GM19455 (cell line): ENCODE measurements around the gene VPS54.
A peak's percentile ranks its signal among the peaks of the same experiment; 100 is the strongest.
"Not testable (repeated sequence)": the region's sequence is repeated elsewhere in the genome, so short reads cannot be mapped to it uniquely, and the experiment has no call there.

Experiments used
- ATAC-seq: cut with Tn5 transposase; IDR thresholded peaks from one replicate; pipeline ENCODE4 v1.9.1; 2021; ENCODE audit not compliant: unreplicated experiment

The VPS54 gene

DNA sequence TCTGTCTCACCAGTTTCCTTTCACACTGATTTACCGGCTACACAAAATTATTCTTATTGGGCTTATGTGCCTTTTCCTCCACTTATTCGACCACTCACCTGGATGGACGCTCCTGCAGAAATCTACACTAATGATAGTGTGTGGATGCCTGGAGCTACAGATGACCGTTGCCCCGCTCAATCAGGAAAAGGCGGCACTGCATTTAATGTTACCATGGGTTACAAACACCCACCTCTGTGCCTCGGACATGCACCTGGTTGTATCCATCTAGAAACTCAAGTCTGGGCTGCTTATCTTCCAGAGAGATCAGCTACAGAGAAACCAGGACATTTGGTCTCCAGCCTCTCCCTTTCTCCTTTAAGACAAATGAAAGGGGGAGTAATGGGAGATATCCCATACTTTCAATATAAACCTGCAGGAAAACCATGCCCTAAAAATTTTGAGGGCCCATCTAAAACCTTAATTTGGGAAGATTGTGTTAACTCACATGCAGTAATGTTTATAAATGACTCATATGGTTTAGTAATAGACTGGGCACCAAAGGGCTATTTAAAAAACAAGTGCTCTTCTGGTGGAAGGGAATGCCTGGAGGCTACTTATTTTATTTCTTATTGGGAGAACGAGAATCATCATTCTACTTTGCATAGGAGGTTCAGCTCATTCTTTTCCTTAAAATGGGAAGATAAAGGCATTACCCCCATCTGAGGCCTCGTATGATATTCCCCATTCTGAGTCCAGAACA lies 24.7 kb downstream of the VPS54 start:
- ATAC-seq = not testable (repeated sequence)

DNA sequence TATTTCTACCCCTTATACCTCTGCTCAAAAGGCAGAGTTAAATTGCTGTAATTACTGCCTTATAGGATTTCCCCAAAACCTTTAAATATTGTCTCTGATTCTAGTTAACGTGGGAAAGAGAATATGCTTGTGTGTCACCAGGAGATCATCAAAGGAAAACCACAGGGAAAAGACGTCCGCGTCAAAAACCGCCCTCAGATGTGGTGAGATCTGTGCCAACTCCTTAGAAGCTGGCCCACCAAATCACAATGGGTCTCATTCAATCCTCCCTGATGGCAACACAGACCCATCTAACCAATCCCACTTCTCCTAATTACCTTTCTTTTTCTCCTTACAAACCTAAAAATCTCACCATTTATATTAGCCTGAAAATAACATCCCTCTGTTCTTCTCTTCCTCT lies 25.4 kb downstream of the VPS54 start:
- no peak for ATAC-seq

DNA sequence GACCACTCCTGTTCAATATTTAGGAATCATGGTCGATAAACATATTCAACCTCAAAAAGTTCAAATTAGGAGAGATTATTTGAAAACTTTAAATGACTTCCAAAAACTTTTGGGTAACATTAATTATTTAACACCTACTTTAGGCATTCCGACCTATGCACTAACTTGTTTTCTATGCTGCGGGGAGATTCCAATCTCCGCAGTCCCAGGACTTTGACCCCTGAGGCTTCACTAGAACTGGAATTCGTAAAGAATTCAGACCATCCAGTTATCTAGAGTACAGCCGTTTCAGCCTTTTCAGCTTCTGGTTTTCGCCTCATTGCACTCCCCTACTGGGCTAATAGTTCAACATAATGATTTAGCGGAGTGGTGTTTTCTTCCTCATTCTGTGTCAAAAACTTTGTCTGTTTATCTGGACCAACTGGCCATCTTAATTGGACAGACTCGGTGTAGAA lies 26.1 kb downstream of the VPS54 start:
- not testable (repeated sequence) for ATAC-seq

DNA sequence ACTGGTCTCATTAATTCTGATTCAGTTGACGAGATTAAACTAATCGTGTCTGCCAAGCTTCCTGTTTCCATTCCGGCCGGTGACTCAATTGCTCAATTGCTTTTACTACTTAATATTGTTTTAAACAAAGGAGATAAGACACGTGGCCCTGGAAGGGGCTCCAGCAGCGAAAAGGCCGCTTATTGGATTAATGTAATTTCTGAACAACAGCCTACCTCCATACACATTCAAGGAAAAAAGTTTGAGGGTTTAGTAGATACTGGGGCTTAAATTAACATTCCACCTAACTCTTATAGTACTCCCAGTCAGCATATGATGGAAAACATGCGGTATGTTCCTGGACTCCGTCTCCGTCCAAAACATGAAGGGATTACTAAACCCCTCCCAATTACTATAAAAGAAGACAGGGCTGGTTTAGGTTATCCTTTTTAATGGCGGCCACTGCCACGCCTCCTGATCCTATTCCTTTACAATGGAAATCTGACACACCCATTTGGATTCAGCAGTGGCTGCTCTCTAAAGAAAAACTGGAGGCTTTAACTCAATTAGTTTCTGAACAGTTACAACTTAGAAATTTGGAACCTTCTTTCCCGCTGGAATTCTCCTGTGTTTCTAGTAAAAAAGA lies 27.1 kb downstream of the VPS54 start:
- ATAC-seq = no peak

DNA sequence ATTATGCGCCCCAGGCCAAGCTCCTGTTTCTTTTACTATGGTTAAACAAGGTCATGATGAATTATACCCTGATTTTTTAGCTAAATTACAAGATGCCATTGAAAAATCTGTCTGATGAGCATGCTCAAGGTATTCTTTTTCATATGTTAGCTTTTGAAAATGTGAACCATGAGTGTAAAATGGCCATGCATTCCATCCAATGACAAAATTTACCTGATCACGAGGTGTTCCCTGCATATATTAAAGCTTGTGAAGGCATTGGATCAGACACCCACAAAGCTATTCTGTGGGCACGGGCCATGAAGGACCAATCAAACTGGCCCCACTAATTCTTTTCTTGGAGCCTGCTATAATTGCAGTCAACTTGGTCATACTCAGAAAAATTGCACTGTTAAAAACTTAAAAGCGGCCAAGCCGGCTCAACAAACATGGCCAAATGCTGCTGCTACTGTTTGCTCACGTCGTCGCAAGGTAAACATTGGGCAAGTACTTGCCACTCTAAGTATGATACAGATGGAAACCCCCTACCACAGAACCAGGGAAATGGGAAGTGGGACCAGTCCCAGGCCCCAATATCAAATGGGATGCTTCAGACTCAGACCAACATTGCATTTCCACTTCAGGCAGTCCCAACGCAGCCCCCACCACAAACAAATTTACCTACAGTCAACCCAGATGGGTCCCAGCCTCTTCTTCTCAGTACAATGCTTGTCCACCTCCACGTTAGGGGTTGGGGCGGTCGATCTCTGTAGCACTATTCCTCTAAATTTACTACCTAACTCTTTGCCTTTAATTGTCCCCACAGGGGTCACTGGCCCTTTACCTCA lies 27.8 kb downstream of the VPS54 start:
- not testable (repeated sequence) for ATAC-seq

DNA sequence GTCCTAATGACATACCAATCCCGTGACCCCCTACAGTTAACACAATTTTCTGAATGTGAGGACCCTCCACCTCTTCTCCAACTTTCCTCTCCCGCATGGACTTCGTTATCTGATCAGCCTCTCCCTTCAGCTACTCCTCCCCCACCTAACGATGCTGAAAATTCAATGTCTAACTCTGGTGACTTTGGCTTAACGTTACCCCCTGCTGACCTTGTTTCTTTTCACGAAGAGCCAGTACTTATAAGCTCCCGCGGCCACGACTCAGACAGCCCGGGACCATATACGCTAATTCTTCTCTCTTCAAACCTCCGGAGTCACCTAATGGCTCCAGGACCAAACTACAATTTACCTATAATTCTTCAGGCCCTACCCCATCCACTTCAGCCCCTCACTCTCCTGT lies 29.2 kb downstream of the VPS54 start:
- no peak for ATAC-seq

DNA sequence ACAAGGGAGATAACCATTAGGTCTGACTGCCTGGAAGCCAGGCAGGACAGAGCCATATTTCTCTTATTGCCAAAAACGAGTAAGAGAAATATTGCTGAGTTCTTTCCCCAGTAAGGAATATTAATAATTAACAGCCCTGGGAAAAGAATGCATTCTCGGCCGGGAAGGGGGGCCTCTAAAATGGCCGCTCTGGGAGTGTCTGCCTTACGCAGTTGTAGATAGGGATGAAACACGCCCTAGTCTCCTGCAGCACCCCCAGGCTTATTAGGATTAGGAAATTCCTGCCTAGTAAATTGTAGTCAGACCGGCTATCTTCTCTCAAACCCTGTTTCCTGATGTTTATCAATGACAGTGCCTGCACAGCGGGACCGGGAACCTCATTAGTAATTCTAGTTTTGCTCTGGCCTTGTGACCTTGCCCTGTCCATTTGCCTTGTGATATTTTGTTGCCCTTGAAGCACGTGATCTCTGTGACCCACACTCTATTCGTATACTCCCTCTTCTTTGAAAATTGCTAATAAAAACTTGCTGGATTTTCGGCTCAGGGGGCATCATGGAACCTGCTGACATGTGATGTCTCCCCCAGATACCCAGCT lies 30.3 kb downstream of the VPS54 start:
- not testable (repeated sequence) for ATAC-seq

DNA sequence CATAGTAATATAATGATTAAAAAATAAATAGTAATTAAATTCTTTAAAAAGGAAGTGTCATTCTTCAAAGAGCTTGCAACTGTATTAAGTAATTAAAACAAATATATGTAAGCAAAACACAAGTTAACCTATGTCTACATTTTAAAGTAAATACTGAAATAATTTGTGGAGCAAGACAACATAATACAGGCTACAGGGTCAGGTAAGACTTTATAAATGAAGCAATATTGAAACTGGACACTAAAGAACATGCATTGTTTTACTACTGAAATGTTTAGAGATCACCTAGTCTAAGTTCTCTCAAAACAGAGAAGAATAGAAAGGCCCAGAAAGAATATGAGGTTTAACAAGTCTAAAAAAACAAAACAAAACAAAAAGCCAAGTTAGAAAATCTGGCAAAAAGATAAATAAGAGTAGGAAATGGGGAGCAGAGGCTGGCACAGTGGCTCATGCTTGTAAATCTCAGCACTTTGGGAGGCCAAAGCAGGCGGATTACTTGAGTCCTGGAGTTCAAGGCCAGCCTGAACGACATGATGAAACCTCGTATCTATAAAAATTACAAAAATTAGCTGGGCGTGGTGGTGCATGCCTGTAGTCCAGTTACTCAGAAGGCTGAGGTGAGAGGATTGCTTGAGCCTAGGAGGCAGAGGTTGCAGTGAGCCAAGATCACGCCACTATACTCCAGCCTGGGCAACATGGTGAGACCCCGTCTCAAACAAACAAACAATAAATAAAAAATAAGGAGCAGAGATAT lies 34.4 kb downstream of the VPS54 start:
- no peak for ATAC-seq

DNA sequence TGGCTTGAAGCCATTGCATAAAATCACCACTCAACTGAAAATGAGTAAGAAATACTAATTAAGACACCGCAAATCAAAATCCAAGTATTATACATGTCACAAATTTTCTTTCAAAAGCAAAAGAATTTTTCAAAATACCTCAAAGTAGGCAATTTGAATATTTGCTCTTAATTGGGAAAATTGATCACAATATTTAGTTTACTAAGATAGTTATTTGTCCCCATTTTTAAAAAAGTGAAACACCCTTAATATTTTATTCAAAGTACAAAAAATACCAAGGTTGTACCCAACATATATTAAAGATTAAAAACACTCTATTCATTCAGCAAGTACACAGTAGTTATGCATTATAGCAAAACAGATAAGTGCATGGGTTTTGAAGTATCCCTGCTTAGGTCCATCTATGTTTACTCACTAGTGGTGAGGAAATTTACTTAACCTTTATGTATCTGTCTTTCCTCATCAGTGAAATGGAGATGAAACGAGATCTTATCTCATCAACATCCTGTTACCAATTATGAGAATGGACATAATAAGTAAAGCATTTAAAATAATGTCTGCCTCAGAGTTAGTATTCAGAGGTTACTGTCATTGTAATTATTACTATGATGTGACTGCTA lies 35.1 kb downstream of the VPS54 start:
- no peak for ATAC-seq

DNA sequence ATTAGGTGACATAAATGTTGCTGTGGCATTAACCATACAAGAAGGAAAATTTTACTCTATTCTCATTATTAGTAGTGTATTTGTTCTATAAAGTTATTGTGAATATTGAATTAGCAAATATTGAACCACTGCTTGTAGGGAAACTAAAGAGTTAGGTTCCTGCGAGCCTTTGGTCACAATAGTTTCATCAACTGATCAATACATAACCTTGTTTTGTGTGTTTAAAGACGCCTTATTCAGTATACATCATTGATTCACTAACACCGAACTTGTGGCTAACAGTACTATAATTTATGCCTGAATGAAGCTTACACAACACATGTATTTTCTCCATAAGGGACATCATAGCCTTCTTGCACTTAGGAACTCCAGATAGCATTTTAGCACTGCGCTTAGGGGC lies 36.9 kb downstream of the VPS54 start:
- ATAC-seq = no peak

DNA sequence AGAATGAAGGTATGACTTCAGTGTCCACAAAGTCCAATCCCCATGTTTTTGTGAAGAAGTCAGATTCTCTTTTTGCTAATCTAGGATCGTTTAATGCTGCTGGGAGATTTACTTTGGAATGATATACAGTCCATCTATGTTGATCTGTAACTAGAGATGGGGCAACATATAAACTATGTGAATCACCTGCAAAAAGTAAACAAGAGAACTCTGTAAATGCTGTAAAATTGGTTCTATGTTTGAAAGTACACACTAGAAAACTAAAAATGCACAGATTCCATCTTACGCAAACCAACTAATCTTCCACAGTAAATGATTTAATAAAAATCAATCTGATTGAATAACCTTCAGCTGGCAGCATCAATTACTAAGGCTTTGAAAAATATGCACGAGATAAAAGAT lies 37.5 kb downstream of the VPS54 start:
- no peak for ATAC-seq

DNA sequence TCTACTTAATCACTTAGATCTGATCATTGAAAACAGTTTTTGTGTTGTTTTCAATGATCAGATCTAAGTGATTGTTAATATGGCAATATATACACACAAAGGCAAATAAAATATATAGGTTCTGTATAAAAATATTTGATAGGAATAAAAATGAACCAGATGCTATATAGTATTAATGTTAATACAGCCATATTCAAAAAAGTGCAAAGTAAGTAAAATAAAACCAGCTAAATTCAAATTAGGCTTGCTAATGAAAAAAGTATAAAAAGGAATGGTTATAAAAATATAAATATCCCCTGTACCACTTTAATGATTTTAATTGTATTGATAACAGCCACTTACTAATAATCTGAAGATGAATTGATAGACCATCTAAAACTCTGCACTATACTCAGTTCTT lies 38.4 kb downstream of the VPS54 start:
- ATAC-seq = no peak

DNA sequence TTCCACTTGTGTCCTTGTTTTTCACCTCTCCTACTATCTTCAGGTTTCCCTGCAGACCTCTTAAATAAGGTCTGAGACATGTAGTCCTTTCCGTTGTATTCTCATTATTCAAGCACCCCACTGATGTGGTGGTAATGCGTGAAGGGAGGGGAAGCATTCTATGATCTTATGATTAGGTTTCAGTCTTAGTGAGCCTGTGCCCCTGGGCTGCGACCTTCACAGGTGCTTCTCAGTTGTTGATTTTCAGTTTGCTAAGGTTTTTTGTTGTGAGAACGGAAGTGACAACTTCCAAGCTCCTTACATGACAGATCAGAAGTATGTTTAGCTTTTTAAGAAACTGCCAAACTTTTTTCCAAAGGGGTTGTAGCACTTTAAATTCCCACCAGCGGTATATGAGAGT lies 41.3 kb downstream of the VPS54 start:
- ATAC-seq = peak; percentile 92

DNA sequence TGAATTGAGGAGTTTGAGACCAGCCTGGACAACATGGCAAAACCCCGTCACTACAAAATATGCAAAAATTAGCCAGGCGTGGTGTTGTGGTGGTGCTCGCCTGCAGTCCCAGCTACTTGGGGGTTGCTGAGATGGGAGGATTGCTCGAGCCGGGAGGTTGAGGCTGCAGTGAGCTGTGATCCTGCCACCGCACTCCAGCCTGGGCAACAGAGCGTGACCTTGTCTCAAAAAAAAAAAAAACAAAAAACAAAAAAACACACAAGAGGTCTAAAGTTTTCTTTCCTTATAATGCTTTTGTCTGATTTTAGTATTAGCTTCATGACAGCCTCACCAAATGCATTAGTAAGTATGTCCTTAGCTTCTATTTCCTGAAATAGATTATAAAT lies 43.1 kb downstream of the VPS54 start:
- ATAC-seq = no peak

DNA sequence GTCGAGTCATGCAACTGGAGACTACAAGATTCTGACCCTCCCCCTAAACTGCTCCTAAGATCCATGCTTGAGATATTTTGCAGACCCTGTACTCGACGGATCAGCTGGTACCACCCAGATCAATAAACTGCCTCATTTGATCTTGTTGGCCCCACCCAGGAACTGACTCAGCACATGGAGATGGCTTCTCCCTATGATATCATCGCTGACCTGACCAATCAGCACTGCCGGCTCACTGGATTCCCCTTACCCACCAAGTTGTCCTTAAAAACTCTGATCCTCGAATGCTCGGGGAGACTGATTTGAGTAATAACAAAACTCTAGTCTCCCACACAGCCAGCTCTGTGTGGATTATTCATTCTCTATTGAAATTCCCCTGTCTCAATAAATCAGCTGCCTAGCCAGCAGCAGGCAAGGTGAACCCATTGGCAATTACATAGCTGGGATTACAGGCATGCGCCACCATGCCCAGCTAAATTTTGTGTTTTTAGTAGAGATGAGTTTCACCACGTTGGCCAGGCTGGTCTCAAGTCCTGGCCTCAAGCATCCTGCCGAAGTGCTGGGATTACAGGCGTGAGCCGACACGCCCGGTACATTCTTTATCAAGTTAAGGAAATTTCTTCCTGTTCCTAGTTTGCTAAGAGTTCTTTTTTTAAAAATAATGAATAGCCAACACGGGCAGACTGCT lies 43.6 kb downstream of the VPS54 start:
- ATAC-seq = no peak

DNA sequence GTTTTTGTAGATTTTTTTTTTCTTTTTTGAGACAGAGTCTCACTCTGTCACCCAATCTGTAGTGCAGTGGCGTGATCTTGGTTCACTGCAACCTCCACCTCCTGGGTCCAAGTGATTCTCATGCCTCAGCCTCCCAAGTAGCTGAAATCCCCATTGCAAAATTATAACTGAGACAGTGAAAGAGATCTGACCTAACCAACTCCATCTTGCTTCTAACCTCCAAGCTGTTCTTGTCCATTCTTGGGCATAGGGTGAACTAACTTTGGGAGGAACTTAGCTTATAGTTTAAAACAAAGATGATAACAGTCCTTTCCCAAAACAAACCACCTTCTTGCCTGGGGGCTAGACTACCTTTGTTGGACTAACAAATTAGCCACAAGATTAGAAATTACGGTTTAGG lies 44.2 kb downstream of the VPS54 start:
- ATAC-seq = not testable (repeated sequence)

DNA sequence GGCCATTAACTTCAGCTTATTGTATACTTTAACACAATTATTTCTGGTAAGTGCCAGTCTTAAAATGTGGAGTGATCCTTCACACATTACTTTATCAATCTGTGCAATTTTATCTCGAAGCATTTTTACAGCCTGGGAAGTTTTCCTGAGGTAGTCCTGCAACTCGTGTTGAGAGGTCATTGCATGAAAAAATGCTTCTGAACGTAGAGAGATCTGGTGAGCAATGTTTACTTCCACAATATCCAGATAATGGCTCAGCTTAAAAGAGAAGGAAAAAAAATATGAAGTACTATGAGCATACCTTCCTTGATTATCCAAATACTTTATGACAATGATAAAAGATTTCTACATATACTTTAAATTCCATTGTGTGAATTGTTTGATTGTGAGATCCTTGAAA lies 57.0 kb downstream of the VPS54 start:
- ATAC-seq = no peak

DNA sequence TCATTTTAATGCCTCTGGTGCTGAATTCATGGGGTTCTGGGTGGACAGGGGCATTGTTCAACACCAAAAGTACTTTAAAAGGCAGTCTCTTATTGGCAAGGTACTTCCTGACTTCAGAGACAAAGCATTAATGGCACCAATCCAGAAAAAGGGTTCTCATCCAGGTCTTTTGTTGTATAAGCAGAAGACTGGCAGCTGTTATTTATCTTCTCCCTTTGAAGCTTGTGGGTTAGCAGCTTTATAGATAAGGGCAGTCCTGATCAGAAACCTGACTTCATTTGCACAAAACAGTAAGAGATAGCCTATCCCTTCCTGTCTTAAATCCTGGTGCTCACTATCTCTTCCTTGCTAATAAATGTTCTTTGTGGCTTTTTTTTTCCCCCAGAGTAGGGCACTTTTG lies 68.8 kb downstream of the VPS54 start:
- no peak for ATAC-seq

DNA sequence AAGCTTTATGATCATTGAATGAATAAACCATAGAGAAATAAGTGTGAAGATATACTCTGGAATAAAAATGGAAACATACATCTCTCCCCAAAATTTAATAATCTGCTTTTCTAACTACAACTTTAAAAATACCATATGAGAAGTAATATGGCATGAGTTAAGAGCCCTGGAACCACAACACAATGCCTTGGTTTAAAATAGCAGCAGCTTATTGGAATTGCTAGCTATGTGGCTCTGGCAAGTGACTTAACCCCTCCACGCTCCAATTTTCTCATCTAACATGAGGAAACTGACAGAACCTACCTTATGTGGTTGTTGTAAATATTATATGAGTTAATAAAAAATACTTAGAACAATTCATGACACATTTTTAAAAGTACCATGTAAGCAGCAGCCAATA lies 76.4 kb downstream of the VPS54 start:
- ATAC-seq = no peak

DNA sequence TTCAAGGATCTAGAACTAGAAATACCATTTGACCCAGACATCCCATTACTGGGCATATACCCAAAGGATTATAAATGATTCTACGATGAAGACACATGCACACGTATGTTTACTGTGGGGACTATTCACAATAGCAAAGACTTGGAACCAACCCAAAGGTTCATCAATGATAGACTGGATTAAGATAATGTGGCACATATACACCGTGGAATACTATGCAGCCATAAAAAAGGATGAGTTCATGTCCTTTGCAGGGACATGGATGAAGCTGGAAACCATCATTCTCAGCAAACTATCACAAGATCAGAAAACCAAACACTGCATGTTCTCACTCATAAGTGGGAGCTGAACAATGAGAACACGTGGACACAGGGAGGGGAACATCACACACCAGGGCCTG lies 87.1 kb downstream of the VPS54 start:
- not testable (repeated sequence) for ATAC-seq
